IPS-NIHi7 (cell line): Measurements from ENCODE around the gene FARP1.

Experiments used
- DNase-seq: peaks from one replicate; pipeline ENCODE4 v3.0.0; 2012; ENCODE audit warnings: mixed read lengths; ENCODE audit errors: extremely low spot score

FARP1 gene

GRCh38 chr13:98142380-98143156 is at the start of gene FARP1:
Gene FARP1 (plus strand): TSS chr13:98143094. CDS start chr13:98213243, 70,149 bp downstream.
- DNase-seq, result peak; percentile 85

GRCh38 chr13:98094678-98095266 is 48.1 kb upstream of the FARP1 start:
- DNase-seq, result no peak

GRCh38 chr13:98096059-98096458 is 46.8 kb upstream of the FARP1 start:
- DNase-seq, result no peak

GRCh38 chr13:98097749-98098148 is 45.1 kb upstream of the FARP1 start:
- DNase-seq, result no peak

- no peak for DNase-seq
Measured at GRCh38 chr13:98098516-98098915, 44.4 kb upstream of the FARP1 start.

- no peak for DNase-seq
Measured at GRCh38 chr13:98099627-98100026, 43.3 kb upstream of the FARP1 start.

- no peak for DNase-seq
Measured at GRCh38 chr13:98100481-98100880, 42.4 kb upstream of the FARP1 start.

GRCh38 chr13:98103531-98103930 is 39.4 kb upstream of the FARP1 start:
- DNase-seq, result no peak

- peak; percentile 48 for DNase-seq
Measured at GRCh38 chr13:98103942-98104880, 38.7 kb upstream of the FARP1 start.

GRCh38 chr13:98105929-98106336 is 37.0 kb upstream of the FARP1 start:
- no peak for DNase-seq

GRCh38 chr13:98108341-98108740 is 34.6 kb upstream of the FARP1 start:
- DNase-seq, result no peak

- no peak for DNase-seq
Measured at GRCh38 chr13:98109226-98109853, 33.6 kb upstream of the FARP1 start.

- DNase-seq, result no peak
Measured at GRCh38 chr13:98110749-98111148, 32.1 kb upstream of the FARP1 start.

GRCh38 chr13:98111168-98112098 is 31.5 kb upstream of the FARP1 start:
- DNase-seq, result no peak

- no peak for DNase-seq
Measured at GRCh38 chr13:98112456-98112855, 30.4 kb upstream of the FARP1 start.

GRCh38 chr13:98118865-98119264 is 24.0 kb upstream of the FARP1 start:
- DNase-seq, result no peak

- no peak for DNase-seq
Measured at GRCh38 chr13:98123176-98123575, 19.7 kb upstream of the FARP1 start.

- DNase-seq, result no peak
Measured at GRCh38 chr13:98129059-98129746, 13.7 kb upstream of the FARP1 start.

- DNase-seq, result no peak
Measured at GRCh38 chr13:98133946-98134345, 8.9 kb upstream of the FARP1 start.

- DNase-seq, result no peak
Measured at GRCh38 chr13:98134901-98135300, 8.0 kb upstream of the FARP1 start.
